WERI-Rb-1 (cell line): ENCODE data around the gene AKR7A3.
"Not testable (repeated sequence)": the region's sequence is repeated elsewhere in the genome, so short reads cannot be mapped to it uniquely, and the experiment has no call there.

Experiments used
- DNase-seq: peaks from one replicate; pipeline ENCODE4 v3.0.0-alpha.2; 2020
- H3K27ac ChIP-seq: fragments of 250-450 bp; sonication (Bioruptor Pico); 2 replicates; pipeline ENCODE4 v1.5.1; 2020; ENCODE audit warnings: mild to moderate bottlenecking, moderate library complexity
- H3K27me3 ChIP-seq: fragments of 250-450 bp; sonication (Bioruptor Pico); 2 replicates; pipeline ENCODE4 v1.5.1; 2021; ENCODE audit warnings: mild to moderate bottlenecking, low read depth, moderate library complexity; ENCODE audit not compliant: insufficient read depth, severe bottlenecking
- H3K36me3 ChIP-seq: fragments of 250-450 bp; sonication (Bioruptor Pico); 2 replicates; pipeline ENCODE4 v1.5.1; 2020; ENCODE audit warnings: mild to moderate bottlenecking, moderate library complexity
- H3K4me3 ChIP-seq: 2 replicates; pipeline ENCODE4 v1.5.1; 2011; ENCODE audit warnings: low read depth, mild to moderate bottlenecking, control low read depth, low read length
- H3K9me3 ChIP-seq: fragments of 250-450 bp; sonication (Bioruptor Pico); 2 replicates; pipeline ENCODE4 v1.5.1; 2021; ENCODE audit warnings: mild to moderate bottlenecking, moderate library complexity; ENCODE audit not compliant: severe bottlenecking
- CTCF ChIP-seq: IDR thresholded peaks from 2 replicates; pipeline ENCODE4 v1.5.1; 2011; ENCODE audit warnings: low read depth, mild to moderate bottlenecking, control low read depth, inconsistent platforms, low read length

Gene AKR7A3

GRCh38 chr1:19274636-19275035 lies 13.9 kb downstream of the AKR7A3 start:
- Histone ChIP-seq H3K27me3 (no peaks in the 10 kb centered on the region), H3K9me3 (no peaks in the 10 kb centered on the region)

GRCh38 chr1:19273844-19274531 lies 14.6 kb downstream of the AKR7A3 start:
- not testable (repeated sequence) for DNase-seq, H3K4me3 ChIP-seq, H3K27me3 ChIP-seq, H3K36me3 ChIP-seq, H3K9me3 ChIP-seq, H3K27ac ChIP-seq

More at GRCh38 chr1:19274636-19275035, 13.9 kb downstream of the AKR7A3 start:
- no peak overlapping the region for H3K27ac ChIP-seq
- H3K4me3 ChIP-seq = no peak overlapping the region
- H3K36me3 ChIP-seq = peaks cover 4% of the 10 kb centered on the region; the same call in 1 of the 2 replicates
- DNase-seq = no peak
- TF ChIP-seq CTCF = no peak

- no peak overlapping the region for H3K4me3 ChIP-seq
- TF ChIP-seq CTCF = no peak
- H3K9me3 ChIP-seq = no peaks in the 10 kb centered on the region
These were observed 15.3 kb downstream of the AKR7A3 start for GRCh38 chr1:19273106-19273843.

GRCh38 chr1:19272064-19272463 lies 16.5 kb downstream of the AKR7A3 start:
- H3K4me3 ChIP-seq = no peak overlapping the region
- H3K27ac ChIP-seq = no peak overlapping the region
- no peaks in the 10 kb centered on the region for H3K9me3 ChIP-seq
- H3K36me3 ChIP-seq = peaks cover 4% of the 10 kb centered on the region; the same call in 1 of the 2 replicates
- DNase-seq = no peak
- H3K27me3 ChIP-seq = no peaks in the 10 kb centered on the region
- TF ChIP-seq CTCF = no peak

More at GRCh38 chr1:19273106-19273843, 15.3 kb downstream of the AKR7A3 start:
- DNase-seq = no peak
- Histone ChIP-seq H3K27ac (no peak overlapping the region), H3K36me3 (peaks cover 4% of the 10 kb centered on the region; the same call in 1 of the 2 replicates), H3K27me3 (no peaks in the 10 kb centered on the region)

DNA sequence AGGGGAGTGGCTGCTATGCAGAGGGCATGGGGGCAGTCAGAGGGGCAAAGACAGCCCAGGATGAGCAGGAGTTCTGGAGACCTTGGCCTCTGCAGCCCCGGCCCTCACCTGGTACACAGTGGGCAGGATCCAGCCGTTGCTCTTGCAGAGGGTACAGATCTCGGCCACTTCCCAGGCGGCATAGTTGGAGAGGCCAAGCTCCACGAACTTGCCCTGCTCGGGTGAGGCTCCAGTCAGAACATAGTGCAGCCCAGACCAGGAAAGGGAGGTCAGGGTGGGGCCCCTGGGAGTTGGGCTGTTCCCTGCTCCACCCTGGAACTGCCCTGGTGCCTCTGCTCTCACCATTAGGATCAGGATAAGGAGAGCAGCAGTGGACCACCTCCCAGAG lies 18.2 kb downstream of the AKR7A3 start:
- not testable (repeated sequence) for DNase-seq, H3K9me3 ChIP-seq

GRCh38 chr1:19269427-19270342 lies 18.9 kb downstream of the AKR7A3 start:
- not testable (repeated sequence) for DNase-seq, H3K9me3 ChIP-seq, H3K4me3 ChIP-seq, H3K27me3 ChIP-seq, H3K36me3 ChIP-seq, H3K27ac ChIP-seq

More for the DNA sequence above, 18.2 kb downstream of the AKR7A3 start:
- H3K4me3 ChIP-seq, H3K36me3 ChIP-seq, H3K27ac ChIP-seq, H3K27me3 ChIP-seq: not testable (repeated sequence)

DNA sequence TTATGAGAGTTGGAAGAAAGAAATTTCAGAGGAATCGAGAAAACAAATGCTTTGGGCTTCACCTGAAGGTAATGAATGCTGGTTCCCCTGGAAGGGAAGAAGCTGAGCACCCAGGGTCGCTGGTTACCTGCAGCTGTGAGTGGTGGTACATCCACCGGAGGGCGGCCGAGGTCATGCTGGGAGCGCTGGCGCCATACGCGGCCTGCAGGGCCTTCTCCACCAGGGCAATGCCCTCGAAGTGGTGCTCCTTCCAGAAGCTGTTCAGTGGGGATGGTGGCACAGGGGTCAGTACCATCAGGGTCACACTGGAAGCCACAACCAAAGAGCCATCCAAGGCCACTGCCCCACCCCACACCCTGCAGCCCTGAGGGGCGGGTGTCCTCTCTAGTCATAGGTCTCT lies 20.1 kb downstream of the AKR7A3 start:
- H3K27me3 ChIP-seq = no peaks in the 10 kb centered on the region
- no peak overlapping the region for H3K27ac ChIP-seq
- no peak overlapping the region for H3K4me3 ChIP-seq
- no peaks in the 10 kb centered on the region for H3K9me3 ChIP-seq
- no peak for DNase-seq
- H3K36me3 ChIP-seq = peaks cover 3% of the 10 kb centered on the region; the same call in 1 of the 2 replicates
- TF ChIP-seq CTCF = no peak
